Psoas muscle (tissue), 8 donors: Measurements from ENCODE around the gene FAM20A. TPM values are rescaled to one million over a fixed set of nuclear protein-coding genes. Genes with fewer than 3 reads are reported as not detected.

Experiments
- ATAC-seq, 4 donors: fragments of 200-7000 bp; cut with Tn5 transposase; one replicate each; pipeline ENCODE4 v1.9.1; 2020; ENCODE audit warnings: moderate library complexity in 3 of 4, mild to moderate bottlenecking in 2 of 4
- DNase-seq, 2 donors: peaks; one replicate each; pipeline ENCODE4 v3.0.0-alpha.2; 2020
- H3K27ac ChIP-seq: fragments of 200-600 bp; one replicate; pipeline ENCODE4 v1.8.0; 2022
- H3K27me3 ChIP-seq, 3 donors: fragments of 200-600 bp in 1 of 3; one replicate each; pipeline versions ENCODE4 v1.6.1 to v1.8.0; 2013 to 2022; ENCODE audit warnings: low read length in 2 of 3, mild to moderate bottlenecking in 2 of 3, moderate library complexity in 1 of 3; ENCODE audit not compliant: insufficient read depth in 3 of 3
- H3K36me3 ChIP-seq, 2 donors: fragments of 200-600 bp in 1 of 2; one replicate each; pipeline versions ENCODE4 v1.6.1 to v1.8.0; 2013 to 2022; ENCODE audit warnings: low read depth in 1 of 2, mild to moderate bottlenecking in 1 of 2, moderate library complexity in 1 of 2; ENCODE audit not compliant: insufficient read depth in 1 of 2
- H3K4me1 ChIP-seq: fragments of 200-600 bp; one replicate; pipeline ENCODE4 v1.8.0; 2022
- H3K4me3 ChIP-seq: fragments of 200-600 bp; one replicate; pipeline ENCODE4 v1.8.0; 2022; ENCODE audit warnings: mild to moderate bottlenecking
- H3K9me3 ChIP-seq: fragments of 200-600 bp; one replicate; pipeline ENCODE4 v1.8.0; 2022
- WGBS, 3 donors: extraction: QIAGEN DNeasy Blood & Tissue Kit; methylation state at CpG; one replicate each; pipeline versions ENCODE4 v1.1.6 to v1.1.7; 2013; 5-methylcytosine and 5-hydroxymethylcytosine counted together
- intact Hi-C, 2 donors: fragments of 100-400 bp; cut with DNase I; formaldehyde crosslinking; loops; one replicate each; pipeline versions ENCODE4 v1.11.0 to v1.14.2; 2022
- polyA plus RNA-seq, 3 donors: library from polyadenylated mRNA; stranded (reverse); fragments of 200-250 nt; gene quantifications; one replicate each; pipeline ENCODE4 v1.2.3, GENCODE V29; 2013
- total RNA-seq, 4 donors: library from RNA; stranded (reverse); fragmentation: NEBNext Ultra II Directional in 2 of 4; extraction: Animal tissue kit (Norgen Biotek cat#: 25700) in 2 of 4; gene quantifications; one replicate each; pipeline versions ENCODE4 v1.2.1 to v1.2.4, GENCODE V29; 2021 to 2023
- TF ChIP-seq, protein P1 (sequence below): fragments of 200-600 bp; IDR thresholded peaks from one replicate; pipeline ENCODE4 v1.8.0; 2022; ENCODE audit warnings: antibody characterized with exemption
- donor health status: healthy with polysubstance abuse.
- donor health status: DM: no; HTN: no; CAD: no; lungs with moderate emphysema.
- donor health status: Bipolar disorder and iron deficiency.
- donor health status: healthy.
- donor health status: DM: yes; HTN: yes; CAD: no.
- donor health status: DM: no; HTN: no; CAD: no.
- donor health status: DM: no; HTN: no; CAD: no.
- donor health status: DM: yes; HTN: yes; CAD: no.

FAM20A gene
- total and polyA plus RNA-seq, 7 donors = 0.83 to 7.1 (median 1.8) TPM

DNA sequence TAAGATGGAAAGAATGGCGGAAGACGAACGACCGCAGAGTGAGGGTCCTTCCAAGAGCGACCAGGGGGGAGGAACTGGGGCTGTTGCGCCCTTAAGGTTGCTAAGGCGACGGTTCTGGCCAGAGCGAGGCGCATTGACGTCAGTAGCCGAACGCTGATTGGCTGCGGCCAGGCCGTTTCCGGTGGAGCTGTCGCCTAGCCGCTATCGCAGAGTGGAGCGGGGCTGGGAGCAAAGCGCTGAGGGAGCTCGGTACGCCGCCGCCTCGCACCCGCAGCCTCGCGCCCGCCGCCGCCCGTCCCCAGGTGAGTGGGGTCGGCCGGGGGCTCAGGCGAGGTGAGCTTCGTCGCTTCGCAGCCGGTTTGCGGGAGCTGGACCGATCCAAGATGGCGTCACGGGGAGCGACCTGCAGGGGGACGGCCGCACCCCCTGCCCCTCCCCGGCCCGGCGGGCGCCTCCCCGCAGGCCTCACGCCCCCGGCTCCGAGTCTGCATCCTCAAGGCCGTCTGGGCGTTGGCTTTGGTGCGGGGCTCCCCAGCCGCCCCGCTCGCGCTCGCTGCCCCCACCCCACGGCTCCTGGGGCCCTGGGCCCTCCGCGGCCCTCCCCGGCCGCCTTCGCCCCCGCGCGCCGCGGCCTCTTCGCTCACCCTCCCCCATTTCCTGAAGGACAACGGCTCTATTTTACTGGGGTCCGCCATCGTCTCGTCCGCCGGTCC, 88.8 kb downstream of the FAM20A start, which contains the start of gene PRKAR1A:
TSS of gene PRKAR1A (plus strand) at position 184 of the 713 bp plus-strand sequence. CDS start 2,970 bp downstream, outside the sequence.
- WGBS, 3 donors = 0 to 1% (median 1%) methylated on average over 53 to 81 of the region's 81 CpGs
- Histone ChIP-seq H3K9me3 (no peaks in the 10 kb centered on the region), H3K4me3 (peak within 1 kb of the TSS; percentile 90), H3K36me3 (peaks cover 0 to 37% of the 10 kb centered on the region in 2 donors), H3K27ac (peak within 1 kb of the TSS; percentile 98), H3K4me1 (peaks cover 29% of the 10 kb centered on the region), H3K27me3 (no peaks in the 10 kb centered on the region)
- ATAC-seq (peak; percentile 68 to 84 (median 82)), DNase-seq (peak; percentile 93 to 97)
- intact Hi-C loops = loop anchor here (5.0 kb wide), 2 partner anchors 50 to 55 kb away; partner anchors contain the start of gene WIPI1 (in 1 of the 2)
- TF ChIP-seq, protein P1, sequence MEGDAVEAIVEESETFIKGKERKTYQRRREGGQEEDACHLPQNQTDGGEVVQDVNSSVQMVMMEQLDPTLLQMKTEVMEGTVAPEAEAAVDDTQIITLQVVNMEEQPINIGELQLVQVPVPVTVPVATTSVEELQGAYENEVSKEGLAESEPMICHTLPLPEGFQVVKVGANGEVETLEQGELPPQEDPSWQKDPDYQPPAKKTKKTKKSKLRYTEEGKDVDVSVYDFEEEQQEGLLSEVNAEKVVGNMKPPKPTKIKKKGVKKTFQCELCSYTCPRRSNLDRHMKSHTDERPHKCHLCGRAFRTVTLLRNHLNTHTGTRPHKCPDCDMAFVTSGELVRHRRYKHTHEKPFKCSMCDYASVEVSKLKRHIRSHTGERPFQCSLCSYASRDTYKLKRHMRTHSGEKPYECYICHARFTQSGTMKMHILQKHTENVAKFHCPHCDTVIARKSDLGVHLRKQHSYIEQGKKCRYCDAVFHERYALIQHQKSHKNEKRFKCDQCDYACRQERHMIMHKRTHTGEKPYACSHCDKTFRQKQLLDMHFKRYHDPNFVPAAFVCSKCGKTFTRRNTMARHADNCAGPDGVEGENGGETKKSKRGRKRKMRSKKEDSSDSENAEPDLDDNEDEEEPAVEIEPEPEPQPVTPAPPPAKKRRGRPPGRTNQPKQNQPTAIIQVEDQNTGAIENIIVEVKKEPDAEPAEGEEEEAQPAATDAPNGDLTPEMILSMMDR = no peak

DNA sequence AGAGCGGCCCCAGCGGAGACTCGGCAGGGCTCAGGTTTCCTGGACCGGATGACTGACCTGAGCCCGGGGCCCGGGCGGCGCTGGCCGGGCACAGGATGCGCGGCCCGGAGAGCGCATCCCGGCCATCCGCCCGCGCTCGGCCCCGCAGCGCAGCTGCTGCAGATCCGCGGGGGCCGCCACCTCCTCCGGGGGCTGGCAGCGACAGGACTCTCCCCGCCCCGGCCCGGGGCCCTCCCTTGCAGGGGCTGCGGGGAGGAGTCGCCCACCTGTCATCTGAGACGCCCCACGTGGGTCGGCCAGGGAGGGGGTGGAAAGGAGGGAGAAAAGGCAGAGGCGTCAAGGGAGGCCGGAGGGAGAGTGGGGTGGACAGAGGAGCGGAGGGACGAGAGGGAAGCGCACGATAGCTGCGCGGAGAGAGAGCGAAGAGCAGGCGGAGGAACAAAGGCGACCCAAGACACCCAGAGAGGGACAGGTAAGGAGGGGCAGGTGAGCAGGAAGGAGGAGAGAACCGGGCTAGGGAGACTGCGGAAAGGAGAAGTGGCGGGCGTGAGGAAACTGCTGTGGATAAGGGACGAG, 89.4 kb downstream of the FAM20A start:
- TF ChIP-seq, protein P1 = no peak
- DNase-seq = peak; percentile 84 to 91
- Histone ChIP-seq H3K27ac (peak overlapping the region; percentile 98), H3K4me3 (peak overlapping the region; percentile 90), H3K4me1 (peaks cover 29% of the 10 kb centered on the region), H3K9me3 (no peaks in the 10 kb centered on the region), H3K36me3 (peaks cover 0 to 30% of the 10 kb centered on the region in 2 donors), H3K27me3 (no peaks in the 10 kb centered on the region)
- ATAC-seq = peak; percentile 68 to 75 (median 71)
- intact Hi-C loops = loop anchor here (5.0 kb wide), 2 partner anchors 49 to 54 kb away; partner anchors contain the start of gene WIPI1 (in 1 of the 2)
- WGBS, 3 donors = 0 to 1% (median 1%) methylated on average over 41 to 49 of the region's 49 CpGs

DNA sequence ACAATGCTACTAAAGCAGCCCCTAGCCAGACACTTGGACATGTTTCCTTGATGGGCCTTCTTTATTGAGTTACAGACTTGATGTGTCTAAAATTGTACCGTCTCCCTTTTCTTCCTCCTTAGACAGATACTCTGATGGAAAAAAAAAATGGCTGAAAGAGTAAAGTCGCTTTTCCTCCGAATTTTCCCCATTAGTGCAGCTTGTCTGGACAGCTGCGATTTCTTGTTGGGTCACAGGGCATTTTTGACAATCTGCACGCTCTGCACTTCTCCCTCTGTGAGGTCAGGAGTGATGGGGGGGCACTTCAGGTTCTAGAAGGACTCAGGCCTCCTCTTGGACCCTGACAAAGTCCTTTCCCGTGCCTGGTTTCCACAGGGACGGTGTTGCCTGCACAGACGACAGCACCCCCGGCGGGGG, 89.9 kb downstream of the FAM20A start:
- Histone ChIP-seq H3K4me1 (peaks cover 29% of the 10 kb centered on the region), H3K9me3 (no peaks in the 10 kb centered on the region), H3K27me3 (no peaks in the 10 kb centered on the region), H3K4me3 (peak overlapping the region; percentile 90), H3K27ac (peak overlapping the region; percentile 98), H3K36me3 (peaks cover 0 to 25% of the 10 kb centered on the region in 2 donors)
- no peak for ATAC-seq
- intact Hi-C loops = loop anchor here (5.0 kb wide), 2 partner anchors 49 to 54 kb away; partner anchors contain the start of gene WIPI1 (in 1 of the 2)
- 4 to 11% (median 7%) methylated on average over 10 of the region's 10 CpGs for WGBS, 3 donors
- DNase-seq = no peak
- TF ChIP-seq, protein P1 = peak; percentile 32

DNA sequence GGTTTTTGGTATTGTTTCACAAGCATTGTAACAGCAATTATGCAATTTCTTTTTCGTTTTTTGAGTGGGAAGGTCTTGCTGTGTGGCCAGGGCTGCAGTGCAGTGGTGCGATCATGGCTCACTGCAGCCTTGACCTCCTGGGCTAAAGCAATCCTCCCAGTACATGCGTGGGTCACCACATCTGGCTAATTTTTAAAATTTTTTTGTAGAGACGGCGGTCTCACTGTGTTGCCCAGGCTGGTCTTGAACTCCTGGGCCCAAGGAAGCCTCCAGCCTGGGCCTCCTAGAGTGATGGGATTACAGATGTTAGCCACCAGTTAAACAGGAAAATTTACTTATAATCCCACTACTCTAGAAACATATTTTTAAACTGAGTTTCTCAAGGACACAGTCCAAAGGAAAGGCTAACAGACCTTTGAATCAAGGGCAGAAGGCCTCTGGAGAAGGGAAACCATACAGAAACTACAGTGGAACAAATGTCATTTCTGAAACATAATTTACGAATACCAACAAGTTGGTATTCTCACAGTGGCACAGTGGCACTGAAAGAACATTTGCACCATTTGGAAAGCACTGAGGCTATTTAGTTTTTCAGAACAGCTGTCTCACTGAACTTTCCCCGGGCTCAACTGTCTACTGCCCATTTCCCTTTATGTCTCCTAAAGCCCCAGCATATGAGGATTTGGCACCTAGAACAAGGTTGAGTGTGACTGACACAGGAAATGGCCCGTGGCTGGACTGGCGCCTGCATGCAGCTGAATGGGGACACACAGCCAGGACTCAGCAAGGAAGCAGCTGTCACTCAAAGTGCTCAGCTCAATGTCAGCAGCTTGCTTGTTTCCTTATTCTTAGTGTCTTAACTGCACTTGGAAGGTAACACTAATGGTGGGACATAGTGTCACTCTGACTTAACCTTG, 91.8 kb downstream of the FAM20A start:
- 40 to 48% (median 44%) methylated on average over 9 of the region's 9 CpGs for whole genome bisulfite sequencing, 3 donors
- Histone ChIP-seq H3K4me3 (peak overlapping the region; percentile 90), H3K27ac (peak overlapping the region; percentile 98), H3K9me3 (no peaks in the 10 kb centered on the region), H3K4me1 (peaks cover 21% of the 10 kb centered on the region), H3K36me3 (peaks cover 0 to 7% of the 10 kb centered on the region in 2 donors), H3K27me3 (no peaks in the 10 kb centered on the region)
- peak; percentile 55 to 73 (median 66) for ATAC-seq
- intact Hi-C loops = loop anchor here (2.0 to 5.0 kb wide), 3 partner anchors 33 to 52 kb away; partner anchors contain the start of gene WIPI1 (in 1 of the 2)
- TF ChIP-seq, protein P1 = no peak
- DNase-seq = peak; percentile 79 to 92
